B cell (primary cell): ENCODE results near the gene ALKBH6.

ENCODE experiments used
- EZH2 ChIP-seq: IDR thresholded peaks from 2 replicates; pipeline ENCODE4 v1.6.1; 2012; ENCODE audit warnings: borderline replicate concordance, low read depth, mild to moderate bottlenecking, moderate library complexity, low read length; ENCODE audit not compliant: insufficient read depth, poor library complexity, severe bottlenecking
- TF ChIP-seq, protein P1 (sequence below): fragments of 200-600 bp; IDR thresholded peaks from one replicate; pipeline ENCODE4 v1.8.0; 2022; ENCODE audit warnings: antibody characterized with exemption, mild to moderate bottlenecking

DNA sequence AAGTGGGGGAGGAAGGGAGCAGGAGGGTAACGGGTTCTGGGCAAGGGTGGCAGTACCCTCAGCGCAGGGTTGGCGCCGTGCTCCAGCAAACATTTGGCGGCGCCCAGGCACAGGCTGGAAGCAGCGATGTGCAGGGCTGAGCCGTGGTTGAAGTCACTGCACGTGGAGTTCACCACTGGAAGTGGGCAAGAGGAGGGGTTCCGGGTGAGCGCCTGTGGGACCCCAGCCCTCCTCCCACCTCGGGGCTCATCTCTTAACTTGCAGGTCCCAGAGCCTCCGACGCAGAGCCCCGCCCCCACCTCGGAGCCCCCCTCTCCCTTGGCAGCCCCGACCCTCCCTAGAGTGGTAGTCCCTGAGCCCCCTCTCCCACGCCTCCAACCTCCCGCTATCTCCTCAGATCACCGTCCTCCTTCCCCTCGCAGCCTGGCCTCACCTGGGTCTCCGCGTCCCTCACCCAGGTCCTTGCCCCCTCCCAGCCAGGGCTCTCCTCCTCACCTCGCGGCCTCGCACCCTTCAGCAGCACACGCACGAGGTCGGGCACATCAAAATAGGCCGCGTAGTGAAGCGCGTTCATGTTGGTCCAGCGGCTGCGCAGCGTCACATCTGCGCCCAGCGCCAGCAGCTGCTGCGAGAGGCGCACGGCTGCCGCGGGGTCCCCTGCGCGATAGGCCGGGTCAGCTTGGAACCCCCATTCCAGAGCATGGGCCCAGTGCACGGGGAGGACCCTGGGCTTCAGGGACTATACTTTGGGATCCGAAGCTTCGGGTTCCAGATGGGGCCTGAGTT, 12.3 kb upstream of the ALKBH6 start:
- TF ChIP-seq, protein P1, sequence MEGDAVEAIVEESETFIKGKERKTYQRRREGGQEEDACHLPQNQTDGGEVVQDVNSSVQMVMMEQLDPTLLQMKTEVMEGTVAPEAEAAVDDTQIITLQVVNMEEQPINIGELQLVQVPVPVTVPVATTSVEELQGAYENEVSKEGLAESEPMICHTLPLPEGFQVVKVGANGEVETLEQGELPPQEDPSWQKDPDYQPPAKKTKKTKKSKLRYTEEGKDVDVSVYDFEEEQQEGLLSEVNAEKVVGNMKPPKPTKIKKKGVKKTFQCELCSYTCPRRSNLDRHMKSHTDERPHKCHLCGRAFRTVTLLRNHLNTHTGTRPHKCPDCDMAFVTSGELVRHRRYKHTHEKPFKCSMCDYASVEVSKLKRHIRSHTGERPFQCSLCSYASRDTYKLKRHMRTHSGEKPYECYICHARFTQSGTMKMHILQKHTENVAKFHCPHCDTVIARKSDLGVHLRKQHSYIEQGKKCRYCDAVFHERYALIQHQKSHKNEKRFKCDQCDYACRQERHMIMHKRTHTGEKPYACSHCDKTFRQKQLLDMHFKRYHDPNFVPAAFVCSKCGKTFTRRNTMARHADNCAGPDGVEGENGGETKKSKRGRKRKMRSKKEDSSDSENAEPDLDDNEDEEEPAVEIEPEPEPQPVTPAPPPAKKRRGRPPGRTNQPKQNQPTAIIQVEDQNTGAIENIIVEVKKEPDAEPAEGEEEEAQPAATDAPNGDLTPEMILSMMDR = no peak
- no peak for TF ChIP-seq EZH2
